Measurements from ENCODE around the gene DPM3.
"Not testable (repeated sequence)": the region's sequence is repeated elsewhere in the genome, so short reads cannot be mapped to it uniquely, and the experiment has no call there.

DPM3 gene

GRCh38 chr1:155124503-155125463 is 15.5 kb downstream of the DPM3 start:
- FAIRE-seq = no peak

DNA sequence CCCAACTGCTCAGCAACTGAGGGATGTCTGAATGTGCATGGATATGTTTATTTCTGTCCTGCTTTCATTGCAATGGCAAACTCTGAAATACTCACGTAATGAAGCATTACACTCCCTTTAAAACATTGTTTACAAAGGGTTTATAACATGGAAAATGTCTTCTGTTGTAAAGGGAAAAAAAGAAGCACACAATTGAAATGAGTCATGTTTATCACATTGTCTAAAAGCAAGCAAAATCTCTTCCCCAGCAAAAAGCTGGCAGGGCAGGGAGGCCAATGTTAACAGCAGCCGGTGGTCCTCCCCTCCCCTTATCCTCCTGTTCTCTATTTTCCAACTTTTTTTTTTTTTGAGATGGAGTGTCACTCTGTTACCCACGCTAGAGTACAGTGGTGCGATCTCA is 16.5 kb downstream of the DPM3 start:
- no peak for FAIRE-seq

DNA sequence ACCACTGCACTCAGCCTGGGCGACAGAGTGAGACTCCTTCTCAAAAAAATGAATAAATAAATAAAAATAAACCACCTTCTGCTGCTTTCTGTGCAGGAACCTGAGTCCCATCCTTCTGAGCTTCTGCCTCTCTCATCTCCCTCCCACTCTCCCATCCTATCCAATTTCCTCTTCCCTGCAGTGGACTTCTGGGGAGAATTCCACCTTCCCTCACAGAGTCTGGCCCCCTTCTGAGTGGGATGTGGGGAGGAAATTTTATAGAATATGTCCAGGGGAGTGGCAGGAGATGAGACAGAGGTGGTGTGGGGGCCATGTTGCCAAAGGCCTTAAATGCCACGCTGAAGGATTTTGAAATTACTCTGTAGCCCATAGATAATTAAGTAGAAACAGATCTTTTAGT is 18.0 kb downstream of the DPM3 start:
- no peak for FAIRE-seq

GRCh38 chr1:155121249-155121648 is 19.1 kb downstream of the DPM3 start:
- FAIRE-seq = no peak

DNA sequence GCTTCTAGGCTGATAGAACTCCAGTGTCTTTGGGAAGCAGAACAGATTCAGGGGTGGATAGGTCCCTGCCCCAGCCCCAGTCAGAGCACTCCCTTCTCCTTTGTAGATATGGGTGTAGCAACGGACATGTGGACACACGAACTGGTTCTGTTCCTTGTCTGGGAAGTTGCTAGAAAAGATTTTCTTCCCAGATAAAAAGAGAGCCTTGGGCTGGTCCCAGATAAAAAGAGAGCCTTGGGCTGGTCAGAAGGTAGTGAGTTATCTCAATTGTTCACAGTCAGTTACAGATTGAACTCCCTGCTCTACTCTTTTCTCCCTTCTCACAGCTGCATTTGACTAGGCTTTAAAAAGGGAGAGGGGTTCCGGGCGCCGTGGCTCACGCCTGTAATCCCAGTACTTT is 20.1 kb downstream of the DPM3 start:
- no peak for FAIRE-seq

- not testable (repeated sequence) for FAIRE-seq
These were observed 22.2 kb downstream of the DPM3 start for GRCh38 chr1:155118090-155118489.

- FAIRE-seq = no peak
These were observed 22.7 kb downstream of the DPM3 start for GRCh38 chr1:155117610-155118009.

DNA sequence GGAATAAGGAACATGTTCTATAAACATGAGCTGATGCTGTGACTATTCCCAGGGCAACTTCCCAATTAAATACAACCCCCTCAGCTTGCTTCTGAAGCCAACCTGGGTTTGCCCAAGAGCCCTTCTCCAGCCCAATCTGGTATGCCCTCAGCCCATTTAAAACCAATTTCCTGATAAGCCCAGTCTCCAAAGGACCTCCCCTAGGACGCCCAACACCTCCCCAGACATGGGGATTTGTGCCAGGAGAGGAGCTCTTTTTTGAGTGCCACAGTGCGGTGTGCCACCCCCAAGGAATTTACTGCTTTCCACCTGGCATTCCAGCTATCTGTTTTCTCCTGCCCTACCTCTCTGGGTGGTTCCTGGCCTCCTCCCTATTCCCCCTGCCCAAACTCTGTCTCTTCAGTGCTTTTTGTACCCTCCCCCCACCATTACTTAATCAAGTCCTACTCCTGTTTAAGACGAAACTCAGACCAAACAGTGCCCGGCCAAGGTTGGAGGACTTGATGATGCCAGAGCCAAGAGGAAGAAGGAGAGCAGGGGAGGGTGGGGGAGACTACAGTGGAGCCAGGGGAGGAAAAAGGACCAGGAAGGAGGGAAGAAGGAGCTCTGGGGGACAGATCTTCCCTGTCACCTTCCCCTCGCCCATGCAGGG is 24.1 kb downstream of the DPM3 start:
- no peak for FAIRE-seq

- FAIRE-seq = no peak
These were observed 26.8 kb downstream of the DPM3 start for GRCh38 chr1:155113450-155113980.

GRCh38 chr1:155110826-155111225 is 29.5 kb downstream of the DPM3 start:
- FAIRE-seq = no peak

GRCh38 chr1:155110381-155110780 is 29.9 kb downstream of the DPM3 start:
- no peak for FAIRE-seq

DNA sequence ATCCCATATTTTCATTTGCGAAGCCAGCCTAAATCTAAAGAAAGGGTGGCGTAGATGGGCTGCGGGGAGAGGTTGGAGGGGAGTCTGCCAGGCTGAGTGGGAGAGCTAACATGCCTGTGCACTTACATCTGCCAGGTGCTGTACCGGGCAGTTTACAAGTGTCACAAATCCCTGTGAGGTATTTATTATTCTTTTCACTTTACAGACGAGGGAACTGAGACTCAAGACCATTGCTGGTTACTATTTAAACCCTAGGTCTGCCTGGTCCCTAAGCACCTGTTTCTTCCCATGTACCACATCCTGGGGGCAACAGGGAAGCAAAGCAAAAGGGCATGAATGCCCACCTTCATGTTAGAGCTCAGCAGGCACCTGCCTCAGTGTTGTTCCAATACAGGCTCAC is 32.0 kb downstream of the DPM3 start:
- no peak for FAIRE-seq

- no peak for FAIRE-seq
These were observed 32.7 kb downstream of the DPM3 start for GRCh38 chr1:155107309-155108264.

DNA sequence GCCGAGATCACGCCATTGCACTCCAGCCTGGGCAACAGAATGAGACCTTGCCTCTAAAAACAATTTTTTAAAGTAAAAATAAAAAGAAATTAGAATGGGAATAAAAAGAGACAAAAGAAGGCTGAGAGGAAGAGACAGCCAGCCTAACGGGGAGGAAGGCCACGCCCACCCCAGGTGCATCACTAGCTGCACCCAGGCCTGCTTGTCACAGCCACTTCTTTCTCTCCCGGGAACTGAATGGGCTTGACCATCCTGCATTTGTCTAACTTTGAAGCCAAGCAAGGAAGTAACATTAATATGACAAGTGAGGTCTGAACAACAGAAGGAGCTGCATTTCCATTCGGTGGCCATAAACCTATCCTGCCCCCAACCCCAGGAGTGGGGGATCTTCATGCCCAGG is 33.5 kb downstream of the DPM3 start:
- FAIRE-seq = no peak

GRCh38 chr1:155105604-155106011 is 34.7 kb downstream of the DPM3 start:
- FAIRE-seq = no peak

- FAIRE-seq = no peak
These were observed 35.5 kb downstream of the DPM3 start for GRCh38 chr1:155104605-155105534.

GRCh38 chr1:155103325-155103724 is 37.0 kb downstream of the DPM3 start:
- no peak for FAIRE-seq

- no peak for FAIRE-seq
These were observed 41.0 kb downstream of the DPM3 start for GRCh38 chr1:155099331-155099730.

DNA sequence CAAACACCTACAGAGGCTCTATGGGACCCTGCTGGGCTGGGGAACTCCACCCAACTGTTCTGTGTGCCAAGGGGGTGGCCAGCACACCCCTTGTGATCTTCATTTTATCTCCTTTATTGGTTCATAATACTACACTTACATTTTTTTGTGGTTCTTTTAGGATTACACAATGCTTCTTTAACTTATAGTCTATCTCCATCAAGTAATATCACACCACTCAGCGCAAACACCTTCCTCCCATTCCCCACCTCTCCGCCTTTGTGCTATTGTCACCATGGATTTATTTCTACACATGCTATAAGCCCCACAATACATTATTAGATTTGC is 45.7 kb downstream of the DPM3 start:
- no peak for FAIRE-seq

- FAIRE-seq = no peak
These were observed 46.3 kb downstream of the DPM3 start for GRCh38 chr1:155093911-155094621.

DNA sequence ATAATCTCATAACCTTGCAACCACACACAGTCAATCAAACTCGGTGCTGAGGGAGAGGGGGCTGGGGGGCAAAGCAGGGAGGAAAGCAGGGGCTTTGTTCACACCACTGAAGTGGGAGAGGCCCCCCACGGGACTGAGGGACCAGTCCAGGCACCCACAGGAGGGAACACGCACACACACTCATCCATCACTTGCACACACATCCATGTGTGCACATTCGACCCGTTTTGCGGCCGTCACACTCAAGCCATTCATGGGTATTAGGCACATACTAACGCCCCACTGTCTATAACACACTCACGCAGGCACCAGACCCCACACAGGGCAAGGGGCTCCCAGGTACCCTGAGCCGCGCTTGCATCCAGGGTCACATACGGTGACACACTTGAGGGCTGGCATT is 47.7 kb downstream of the DPM3 start:
- no peak for FAIRE-seq
